Measurements from ENCODE around the gene TOP3B.

The TOP3B gene

DNA sequence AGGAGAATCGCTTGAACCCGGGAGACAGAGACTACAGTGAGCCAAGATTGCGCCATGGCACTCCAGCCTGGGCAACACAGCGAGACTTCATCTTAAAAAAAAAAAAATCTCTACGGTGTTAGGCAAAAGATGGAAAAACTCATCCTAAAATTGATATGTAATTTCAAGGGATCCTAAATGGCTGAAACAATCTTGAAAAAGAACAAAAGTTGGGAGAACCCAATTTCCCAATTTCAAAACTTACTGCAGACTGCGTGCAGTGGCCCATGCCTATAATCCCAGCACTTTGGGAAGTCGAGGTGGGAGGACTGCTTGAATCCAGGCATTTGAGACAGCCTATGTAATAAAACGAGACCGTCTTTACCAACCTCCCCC, 31.7 kb upstream of the TOP3B start:
- DNase-seq (ENCODE audit: insufficient read length, low spot score) (no peak), FAIRE-seq (no peak)

DNA sequence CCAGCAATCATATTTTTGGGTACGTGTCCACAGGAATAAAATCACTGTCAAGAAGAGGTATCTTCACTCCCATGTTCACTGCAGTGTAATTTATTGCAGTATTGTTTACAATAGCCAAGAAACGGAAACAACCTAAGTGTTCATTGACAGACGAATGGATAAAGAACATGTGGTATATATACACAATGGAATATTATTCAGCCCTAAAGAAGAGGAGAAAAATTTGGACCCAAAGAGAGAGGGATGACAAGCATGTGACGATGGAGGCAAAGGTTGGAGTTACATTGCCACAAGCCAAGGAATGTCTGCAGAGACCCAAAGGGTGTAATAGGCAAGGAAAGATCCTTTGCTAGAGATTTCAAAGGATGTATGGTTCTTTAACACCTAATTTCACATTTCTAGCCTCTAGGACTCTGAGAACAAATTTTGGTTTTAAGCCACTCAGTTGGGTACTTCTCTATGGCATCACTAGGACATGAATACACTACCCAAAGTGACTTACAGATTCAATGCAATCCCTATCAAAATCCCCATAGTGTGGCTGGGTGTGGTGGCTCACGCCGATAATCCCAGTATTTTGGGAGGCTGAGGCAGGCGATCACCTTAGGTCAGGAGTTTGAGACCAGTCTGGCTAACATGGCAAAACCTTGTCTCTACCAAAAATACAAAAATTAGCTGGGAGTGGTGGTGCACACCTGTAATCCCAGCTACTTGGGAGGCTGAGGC, 31.1 kb upstream of the TOP3B start:
- FAIRE-seq (no peak), DNase-seq (ENCODE audit: insufficient read length, low spot score) (no peak)

DNA sequence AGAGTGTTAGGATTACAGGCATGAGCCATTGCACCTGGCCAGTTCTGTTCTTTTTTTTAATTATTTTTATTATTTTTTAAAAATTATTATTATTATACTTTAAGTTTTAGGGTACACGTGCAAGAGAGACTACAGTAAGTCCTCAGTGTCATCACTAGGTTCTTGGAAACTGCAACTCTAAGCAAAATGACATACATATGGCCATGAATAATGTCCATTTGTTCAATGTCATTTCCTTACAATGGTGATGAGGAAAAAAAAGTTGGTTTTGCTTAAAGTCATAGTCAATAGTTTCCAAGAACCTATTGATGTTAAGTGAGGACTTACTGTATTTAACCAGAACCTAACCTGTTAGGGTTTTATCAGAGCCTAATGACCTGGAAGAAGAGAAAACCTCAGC, 29.4 kb upstream of the TOP3B start:
- FAIRE-seq (no peak), DNase-seq (ENCODE audit: insufficient read length, low spot score) (no peak)

DNA sequence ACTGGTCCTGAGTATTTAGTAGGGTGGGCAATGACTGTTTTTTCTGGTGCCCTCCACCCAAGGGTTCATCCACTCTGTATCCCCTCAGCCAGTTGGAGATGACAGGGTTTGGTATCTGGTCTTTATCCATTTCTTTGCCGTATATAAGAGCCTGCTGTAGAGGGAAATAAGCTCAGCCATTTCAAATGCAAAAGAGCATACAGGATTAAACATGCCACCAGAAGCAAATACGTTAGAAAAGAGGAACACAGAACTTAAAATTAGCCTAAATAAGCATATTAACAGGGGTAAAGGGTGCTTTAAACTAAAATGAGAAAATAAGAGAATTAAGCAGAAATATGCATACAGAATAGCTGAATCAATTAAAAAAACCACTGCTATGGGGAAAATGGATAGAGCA, 27.8 kb upstream of the TOP3B start:
- FAIRE-seq (no peak), DNase-seq (ENCODE audit: insufficient read length, low spot score) (no peak)

DNA sequence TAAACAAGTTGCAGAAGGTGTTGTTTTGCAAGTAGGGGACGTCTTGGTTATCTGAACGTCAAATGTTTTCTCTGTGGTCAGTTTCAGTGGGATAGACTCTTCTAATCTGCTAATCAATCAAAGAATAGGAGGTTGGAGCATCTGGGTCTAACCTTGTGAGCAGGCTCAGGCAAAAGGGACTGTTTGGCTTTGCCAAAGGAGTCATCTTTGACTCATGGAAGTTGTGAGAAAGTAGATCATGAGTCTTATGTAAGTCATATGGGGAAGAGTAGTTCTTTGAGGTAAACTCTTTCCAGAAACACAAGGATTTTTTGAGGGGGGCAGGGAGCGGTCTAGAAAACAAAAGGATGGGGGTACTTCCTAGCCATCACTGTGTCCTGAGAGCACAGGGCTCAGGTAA, 27.1 kb upstream of the TOP3B start:
- DNase-seq (ENCODE audit: insufficient read length, low spot score) (no peak), FAIRE-seq (no peak)

DNA sequence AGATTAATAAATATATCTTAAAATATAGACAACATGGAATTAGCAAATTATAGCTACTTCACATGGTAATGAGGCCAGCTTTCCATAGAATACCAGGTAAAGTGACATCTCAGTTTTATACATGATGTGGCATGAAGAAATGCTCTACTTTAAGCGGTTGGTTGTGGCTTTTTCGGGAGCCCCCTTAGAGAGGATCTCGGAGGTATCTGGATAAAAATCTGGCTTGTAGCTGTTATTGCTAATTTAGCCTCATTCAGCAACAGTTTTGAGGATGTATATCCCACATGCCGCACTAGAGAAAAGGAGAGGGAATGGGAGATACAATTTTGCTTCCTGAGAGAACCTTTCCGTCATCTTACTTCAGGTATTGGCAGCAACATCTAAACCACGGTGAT, 24.0 kb upstream of the TOP3B start:
- FAIRE-seq, result no peak
- DNase-seq (ENCODE audit: insufficient read length, low spot score), result no peak

DNA sequence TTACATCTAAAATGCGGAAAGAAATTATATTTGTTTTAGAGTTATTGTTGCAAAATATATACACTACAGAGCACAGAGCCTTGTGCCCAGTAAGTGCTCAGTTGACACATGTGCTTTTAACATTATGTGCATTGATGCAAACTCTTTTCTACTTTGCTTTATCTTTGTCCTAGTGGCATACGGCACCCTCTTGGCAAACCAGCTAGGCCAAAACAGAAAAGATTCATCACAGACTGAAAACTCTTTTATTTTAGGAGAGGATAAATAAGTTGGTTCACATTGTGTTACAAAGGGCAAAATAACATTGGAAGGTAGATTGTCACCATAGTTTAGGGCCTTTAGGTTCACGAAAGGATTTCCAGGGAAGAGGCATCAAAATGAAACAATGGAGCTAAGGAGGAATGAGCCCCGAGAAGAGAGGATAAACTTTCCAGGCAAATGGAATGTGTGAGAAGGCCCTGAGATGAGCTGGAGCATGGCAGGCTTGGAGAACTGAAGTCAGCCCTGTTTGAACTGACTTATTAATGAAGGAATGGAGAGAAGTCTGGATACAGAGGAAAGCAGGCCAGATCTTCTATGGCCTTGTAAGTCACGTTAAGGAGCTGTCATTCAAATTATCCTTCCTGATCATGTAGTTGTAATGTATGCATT, 23.5 kb upstream of the TOP3B start:
- FAIRE-seq, result no peak

DNA sequence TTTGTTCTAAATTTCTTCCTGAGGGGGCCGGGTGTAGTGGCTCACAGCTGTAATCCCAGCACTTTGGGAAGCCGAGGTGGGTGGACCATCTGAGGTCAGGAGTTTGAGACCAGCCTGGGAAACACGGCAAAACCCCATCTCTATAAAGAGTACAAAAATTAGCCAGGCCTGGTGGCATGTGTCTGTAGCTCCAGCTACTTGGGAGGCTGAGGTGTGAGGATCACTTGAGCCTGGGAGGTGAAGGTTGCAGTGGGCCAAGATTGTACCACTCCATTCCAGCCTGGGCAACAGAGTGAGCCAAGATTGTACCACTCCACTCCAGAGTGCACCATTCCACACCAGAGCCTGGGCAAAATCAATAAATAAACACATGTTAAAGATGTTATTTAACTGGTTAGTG, 20.6 kb upstream of the TOP3B start:
- FAIRE-seq (no peak), DNase-seq (ENCODE audit: insufficient read length, low spot score) (no peak)

More for the DNA sequence above, 23.5 kb upstream of the TOP3B start:
- no peak for DNase-seq (ENCODE audit: insufficient read length, low spot score)

DNA sequence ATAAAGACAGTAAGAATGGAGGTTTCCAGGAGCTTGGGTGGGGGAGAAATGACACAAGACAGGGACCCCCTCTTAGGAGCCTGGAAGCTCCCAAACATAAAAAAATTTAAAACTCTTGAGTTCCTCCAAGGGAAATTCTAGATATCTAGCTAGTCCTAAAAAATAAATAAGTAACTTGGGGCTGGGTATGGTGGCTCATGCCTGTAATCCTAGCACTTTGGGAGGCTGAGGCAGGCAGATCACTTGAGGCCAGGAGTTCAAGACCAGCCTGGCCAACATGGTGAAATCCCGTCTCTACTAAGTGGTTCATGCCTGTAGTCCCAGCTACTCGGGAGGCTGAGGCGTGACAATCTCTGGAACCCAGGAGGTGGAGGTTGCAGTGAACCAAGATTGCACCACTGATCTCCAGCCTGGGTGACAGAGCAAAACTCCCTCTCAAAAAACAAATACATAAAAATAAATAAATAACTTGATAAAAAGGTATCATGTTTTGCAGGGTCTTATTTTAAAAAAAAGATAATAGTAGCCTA, 20.0 kb upstream of the TOP3B start:
- FAIRE-seq, result no peak
- no peak for DNase-seq (ENCODE audit: insufficient read length, low spot score)

DNA sequence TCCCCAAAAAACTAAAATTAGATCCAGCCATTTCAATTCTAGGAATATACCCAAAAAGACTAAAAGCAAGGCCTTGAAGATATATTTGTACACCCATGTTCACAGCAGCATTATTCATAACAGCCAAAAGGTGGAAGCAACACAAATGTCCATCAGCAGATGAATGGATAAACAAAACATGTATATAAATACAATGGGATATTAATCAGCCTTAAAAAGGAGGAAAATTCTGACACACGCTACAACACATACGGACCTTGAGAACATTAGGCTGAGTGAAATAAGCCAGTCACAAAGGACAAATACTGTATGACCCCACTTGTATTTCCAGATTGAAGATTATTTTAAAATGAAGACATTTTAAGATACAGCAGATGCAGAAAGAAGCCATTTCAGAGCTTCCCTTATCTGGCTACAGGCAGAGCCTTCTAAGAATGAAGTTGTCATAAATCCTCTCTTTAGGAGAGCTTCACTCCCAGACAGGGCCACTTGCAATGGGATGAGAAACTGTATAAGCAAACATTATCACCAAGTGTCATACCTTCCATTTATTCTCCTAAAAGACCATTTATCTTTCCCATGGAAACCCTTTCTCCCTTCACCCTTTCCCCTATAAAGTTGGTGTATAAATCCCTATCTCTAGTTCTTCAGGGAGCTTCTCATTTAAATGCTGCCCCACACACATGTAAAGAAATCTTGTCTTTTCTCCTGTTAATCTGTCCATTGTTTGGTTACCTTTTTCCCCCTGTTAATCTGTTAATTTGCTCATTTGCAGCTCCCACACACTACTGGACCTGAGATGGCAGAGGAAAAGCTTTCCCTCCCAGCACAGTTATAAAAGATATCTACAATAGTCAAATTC, 19.3 kb upstream of the TOP3B start:
- FAIRE-seq, result no peak

DNA sequence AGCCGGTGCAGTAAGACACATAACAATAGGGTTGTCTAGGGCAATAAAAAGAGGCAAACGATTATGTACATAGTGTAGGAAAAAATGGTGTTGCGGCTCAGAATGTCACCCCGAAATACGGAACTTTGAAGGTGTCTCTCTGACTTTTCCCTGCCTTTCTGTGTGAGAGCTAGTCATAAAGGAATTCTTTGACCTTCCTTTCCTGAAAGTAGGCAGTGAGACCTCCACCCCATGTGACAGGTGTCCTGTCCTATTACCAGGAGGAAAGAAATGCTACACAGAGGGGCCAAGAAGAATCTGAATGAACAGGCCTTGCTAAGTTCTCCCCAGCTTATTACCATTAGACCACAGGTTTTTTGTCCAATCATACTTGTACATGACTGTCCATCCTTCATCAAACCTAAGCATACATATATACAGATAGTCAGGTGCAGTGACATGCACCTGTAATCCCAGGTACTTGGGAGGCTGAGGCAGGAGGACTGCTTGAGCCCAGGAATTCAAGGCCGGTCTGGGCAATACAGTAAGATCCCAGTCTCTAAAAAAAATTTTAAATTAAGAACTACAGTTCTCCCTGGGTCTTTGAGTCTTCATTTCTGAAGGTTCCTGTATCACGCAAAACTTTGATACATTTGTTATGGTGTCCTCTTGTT, 16.1 kb upstream of the TOP3B start:
- no peak for FAIRE-seq
- DNase-seq (ENCODE audit: insufficient read length, low spot score), result no peak

More for the DNA sequence above, 19.3 kb upstream of the TOP3B start:
- no peak for DNase-seq (ENCODE audit: insufficient read length, low spot score)

DNA sequence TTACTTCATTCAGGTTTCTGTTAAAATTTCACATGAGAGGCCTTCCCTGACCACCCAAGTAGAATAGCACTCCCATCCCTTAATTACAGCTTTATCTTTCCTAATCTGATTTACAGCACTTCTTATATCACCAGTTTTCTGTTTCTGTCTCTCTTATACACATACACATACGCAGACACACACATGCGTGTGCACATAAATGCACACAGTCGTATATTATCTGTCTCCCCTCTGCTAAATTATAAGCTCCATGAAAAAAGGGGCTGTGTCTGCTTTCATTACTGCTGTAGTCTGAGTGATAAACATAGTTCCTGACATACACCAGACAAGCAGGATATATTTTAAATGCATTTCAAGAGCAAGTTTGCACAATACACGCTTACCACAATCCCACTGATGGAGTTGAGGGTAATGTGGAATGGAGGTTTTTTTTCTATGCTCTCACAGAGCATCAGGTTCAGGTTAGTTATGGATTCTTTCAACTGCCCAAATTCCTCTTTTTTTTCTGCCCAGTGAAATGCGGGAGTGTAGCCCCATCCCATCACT, 13.7 kb upstream of the TOP3B start:
- no peak for FAIRE-seq

DNA sequence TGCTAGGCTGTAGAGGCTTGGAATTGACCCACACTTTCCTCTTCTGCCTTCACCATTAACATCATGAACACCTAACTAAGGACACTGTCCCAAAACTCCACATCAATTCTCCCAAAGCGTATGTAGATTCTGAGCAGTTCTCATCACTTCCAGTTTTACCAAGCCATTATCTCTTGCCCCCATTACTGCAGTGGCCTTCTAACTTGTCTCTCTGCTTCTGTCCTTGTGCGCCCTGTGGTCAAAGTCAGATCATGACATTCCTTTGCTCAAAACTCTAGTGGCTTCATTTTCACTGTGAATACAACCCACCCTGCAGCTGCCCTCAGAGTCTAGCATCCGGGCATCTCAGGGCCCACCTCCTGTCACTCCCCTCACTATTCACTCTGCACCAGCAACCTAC, 13.1 kb upstream of the TOP3B start:
- DNase-seq (ENCODE audit: insufficient read length, low spot score) (no peak), FAIRE-seq (no peak)

More for the DNA sequence above, 13.7 kb upstream of the TOP3B start:
- no peak for DNase-seq (ENCODE audit: insufficient read length, low spot score)

DNA sequence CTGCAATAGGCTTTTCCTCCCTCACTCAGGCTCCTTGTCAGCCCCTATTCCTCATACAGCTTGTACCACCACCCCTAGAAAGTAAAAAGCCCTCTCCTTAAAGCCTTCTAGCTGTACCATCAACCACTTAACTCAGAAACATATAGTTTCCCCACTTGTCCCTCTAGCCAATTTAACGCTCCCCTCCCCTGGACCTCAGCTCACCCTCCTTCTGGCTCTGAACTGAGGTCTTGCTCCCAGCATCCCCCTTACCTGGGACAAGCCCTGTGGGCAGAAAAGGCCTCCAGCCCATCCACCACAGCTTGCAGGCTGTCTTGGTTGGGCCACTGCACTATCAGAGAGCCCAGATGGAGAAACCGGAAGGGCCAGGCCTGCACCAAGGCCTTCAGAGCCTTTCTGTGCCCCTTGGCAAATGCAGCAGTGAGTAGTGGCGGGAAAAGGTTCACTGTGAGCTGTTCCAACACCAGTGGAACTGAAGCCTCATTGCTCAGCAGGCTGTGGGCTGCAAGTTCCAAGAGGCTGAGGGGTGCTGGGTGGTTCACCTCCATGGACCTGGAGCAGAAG, 12.4 kb upstream of the TOP3B start:
- DNase-seq (ENCODE audit: insufficient read length, low spot score) (no peak), FAIRE-seq (no peak)

DNA sequence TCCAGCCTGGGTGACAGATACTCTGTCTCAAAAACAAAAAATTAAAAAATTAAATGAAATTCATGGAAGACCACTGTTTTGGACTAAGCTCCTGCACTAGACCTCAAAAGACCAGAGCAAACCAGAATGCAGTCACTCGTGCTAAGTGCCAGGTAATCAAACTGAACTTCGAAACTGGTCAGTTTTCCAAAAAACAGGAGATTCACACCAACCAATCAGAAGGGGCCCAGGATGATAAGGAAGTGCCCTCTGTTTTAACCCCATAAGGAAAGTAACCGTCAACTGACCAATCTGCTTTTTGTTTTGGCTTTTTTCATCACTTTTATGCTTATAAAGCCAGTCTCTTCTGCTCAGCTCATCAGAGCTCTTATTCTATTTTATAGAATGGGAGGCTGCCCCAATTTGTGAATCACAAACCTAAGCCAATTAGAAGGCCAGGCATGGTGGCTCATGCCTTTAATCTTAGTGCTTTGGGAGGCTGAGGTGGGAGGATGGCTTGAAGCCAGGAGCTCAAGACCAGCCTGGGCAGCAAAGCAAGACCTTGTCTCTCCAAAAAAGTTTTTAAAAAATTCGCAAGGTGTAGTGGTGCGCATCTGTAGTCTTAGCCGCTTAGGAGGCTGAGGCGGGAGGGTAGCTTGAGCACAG, 10.1 kb upstream of the TOP3B start:
- DNase-seq (ENCODE audit: insufficient read length, low spot score), result no peak
- no peak for FAIRE-seq

DNA sequence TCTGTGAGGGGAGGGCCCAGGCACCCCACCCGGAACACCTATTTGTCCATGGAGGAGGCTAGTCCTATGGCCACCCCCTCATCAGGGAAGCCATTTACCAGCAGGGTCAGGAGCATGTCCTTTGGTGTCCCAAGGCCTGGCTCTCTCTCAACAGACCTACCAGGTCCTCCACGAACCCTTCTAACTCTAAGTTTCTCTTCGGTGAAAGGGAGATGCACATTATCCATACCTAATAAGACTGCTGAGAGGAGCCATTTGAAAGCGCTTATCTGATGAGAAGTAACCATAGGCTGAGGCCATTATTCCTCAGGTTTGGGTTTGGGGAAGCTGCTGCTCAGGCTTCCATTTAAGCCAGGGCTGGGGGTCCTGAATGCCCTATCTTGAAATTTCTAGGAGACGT, 9.2 kb upstream of the TOP3B start:
- DNase-seq (ENCODE audit: insufficient read length, low spot score), result no peak

DNA sequence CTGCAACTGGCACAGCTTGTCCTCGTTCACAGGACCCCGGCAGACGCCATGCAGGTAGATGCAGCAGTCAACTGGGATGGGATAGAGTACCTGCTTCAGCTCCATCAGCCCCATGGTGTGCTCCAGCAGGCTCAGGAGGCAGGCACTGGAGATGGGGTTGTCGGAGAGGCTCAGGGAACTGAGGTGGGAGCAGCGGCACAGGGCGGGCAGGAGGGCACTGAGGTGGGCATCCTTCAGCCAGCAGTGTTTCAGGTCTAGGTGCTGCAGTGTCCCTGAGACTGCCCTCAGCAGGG, 8.7 kb upstream of the TOP3B start:
- DNase-seq (ENCODE audit: insufficient read length, low spot score) (no peak), FAIRE-seq (no peak)

More for the DNA sequence above, 9.2 kb upstream of the TOP3B start:
- FAIRE-seq, result no peak

DNA sequence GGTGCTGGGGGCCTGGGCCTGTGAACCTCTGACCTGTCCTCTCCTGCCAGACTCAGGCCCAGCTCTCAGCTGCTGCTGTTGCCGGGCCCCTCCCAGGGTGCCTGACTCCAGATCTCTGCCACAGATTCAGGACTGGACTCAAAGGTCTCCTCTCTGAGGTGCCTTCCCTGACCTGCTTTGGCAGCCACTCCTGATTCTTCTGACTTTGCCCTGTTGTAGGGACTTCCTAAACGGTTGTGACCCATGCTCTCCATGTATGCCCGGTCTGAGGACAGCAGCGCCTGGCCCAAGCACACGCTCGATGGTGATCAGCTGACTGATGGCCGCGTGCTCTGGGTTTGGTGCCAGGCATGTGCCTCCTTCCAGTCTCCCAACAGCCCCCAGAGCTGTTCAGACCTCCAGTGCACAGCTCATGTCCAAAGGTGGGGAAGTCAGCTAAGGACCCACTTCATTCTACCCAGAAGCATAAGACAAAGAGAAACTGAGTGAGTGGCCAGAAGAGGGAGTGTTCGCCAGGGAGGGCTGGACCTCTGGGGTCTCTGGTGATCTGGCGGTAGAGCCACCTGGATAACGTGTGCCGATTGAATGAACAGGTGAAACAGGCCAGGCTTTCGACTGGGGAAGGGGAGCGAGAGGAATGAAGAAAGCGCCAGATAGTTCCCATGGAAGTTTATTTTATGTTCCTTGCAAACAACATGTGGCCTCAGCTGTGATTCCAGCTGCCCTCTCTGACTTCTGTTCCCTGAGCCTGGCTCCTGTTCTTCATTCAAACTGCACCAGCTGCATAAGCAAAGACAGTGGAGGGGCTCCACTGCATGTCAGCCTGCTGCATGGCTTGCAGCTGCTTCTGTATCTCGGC, 8.1 kb upstream of the TOP3B start:
- FAIRE-seq, result no peak
- no peak for DNase-seq (ENCODE audit: insufficient read length, low spot score)

DNA sequence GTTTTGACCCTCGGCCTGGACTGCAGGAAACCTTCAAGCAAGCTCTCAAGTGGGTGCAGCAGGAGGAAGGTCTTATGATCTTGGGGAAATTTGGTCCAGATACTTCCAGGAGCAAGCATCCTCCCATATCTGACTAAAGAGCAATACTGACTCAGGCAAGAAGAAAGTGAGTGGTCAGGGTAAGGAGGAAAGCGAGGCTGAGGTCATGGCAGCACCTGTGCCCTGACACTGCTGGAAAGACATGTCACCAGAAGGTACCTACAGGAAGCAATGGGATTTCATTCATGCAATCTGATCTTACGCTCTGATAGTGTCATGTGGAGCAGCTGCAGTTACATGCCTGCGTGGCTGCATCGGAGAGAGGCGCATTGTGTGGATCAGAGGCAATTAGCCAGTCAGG, 6.5 kb upstream of the TOP3B start:
- FAIRE-seq, result no peak
- DNase-seq (ENCODE audit: insufficient read length, low spot score), result no peak

Data from GM19239 (cell line).